ENCODE results near the gene DRC1. TPM values are rescaled to one million over a fixed set of nuclear protein-coding genes. Genes with fewer than 3 reads are reported as not detected.
"Not testable (repeated sequence)": the region's sequence is repeated elsewhere in the genome, so short reads cannot be mapped to it uniquely, and the experiment has no call there.

The DRC1 gene
- total RNA-seq = not detected

DNA sequence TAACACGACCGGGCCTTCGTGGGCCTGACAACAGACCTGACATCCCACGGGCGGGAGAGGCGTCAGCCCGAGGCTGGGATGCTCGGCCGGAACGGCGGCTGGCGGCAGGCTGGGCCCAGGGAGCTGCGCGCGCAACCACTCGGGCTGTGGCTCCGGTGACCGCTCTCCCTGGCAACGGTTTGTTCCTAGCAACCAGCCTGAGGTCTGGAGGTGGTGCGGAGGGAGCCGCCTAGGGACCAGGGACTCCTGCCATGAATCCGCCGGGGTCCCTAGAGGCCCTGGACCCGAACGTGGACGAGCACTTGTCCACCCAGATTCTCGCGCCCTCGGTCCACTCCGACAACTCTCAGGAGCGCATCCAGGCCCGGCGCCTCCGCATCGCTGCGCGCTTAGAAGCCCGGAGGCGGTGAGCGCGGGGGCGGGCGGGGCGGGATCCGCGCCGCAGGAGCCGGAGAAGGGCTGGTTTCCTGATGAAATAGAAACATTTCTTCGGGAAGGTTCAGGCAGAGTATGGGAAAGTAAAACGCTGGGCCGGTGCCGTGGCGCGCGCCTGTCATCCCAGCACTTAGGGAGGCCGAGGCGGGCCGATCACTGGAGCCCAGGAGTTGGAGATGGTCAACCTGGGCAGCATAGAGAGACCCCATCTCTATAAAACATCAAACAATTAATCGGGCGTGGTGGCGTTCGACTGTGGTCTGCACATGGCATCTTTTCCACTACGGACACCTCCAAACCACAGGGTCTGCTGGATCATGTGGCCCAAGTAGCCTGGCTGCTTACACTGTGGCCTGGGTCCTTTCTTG, at the start of gene DRC1:
Gene DRC1 (plus strand): TSS at position 182 of the 803 bp plus-strand sequence. CDS start 70 bp downstream, at position 252.
- intact Hi-C loops (cut with DNase I) = no loop called here
- DNase-seq = no peak
- WGBS, 2 donors = 34 to 74% methylated on average over 8 to 15 of the region's 63 CpGs
- H3K27me3 ChIP-seq = peaks cover 0 to 15% (median 0%) of the 10 kb centered on the region in 4 donors
- H3K4me3 ChIP-seq = peak within 1 kb of the TSS; percentile 4 to 43 (median 24)
- TF ChIP-seq, protein P1, sequence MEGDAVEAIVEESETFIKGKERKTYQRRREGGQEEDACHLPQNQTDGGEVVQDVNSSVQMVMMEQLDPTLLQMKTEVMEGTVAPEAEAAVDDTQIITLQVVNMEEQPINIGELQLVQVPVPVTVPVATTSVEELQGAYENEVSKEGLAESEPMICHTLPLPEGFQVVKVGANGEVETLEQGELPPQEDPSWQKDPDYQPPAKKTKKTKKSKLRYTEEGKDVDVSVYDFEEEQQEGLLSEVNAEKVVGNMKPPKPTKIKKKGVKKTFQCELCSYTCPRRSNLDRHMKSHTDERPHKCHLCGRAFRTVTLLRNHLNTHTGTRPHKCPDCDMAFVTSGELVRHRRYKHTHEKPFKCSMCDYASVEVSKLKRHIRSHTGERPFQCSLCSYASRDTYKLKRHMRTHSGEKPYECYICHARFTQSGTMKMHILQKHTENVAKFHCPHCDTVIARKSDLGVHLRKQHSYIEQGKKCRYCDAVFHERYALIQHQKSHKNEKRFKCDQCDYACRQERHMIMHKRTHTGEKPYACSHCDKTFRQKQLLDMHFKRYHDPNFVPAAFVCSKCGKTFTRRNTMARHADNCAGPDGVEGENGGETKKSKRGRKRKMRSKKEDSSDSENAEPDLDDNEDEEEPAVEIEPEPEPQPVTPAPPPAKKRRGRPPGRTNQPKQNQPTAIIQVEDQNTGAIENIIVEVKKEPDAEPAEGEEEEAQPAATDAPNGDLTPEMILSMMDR (IDR thresholded peaks at IDR 0.05) = no peak
- no peak for TF ChIP-seq POLR2A (IDR thresholded peaks at IDR 0.05)
- peaks cover 7 to 35% (median 9%) of the 10 kb centered on the region in 3 donors for H3K4me1 ChIP-seq
- H3K9me3 ChIP-seq = no peaks in the 10 kb centered on the region
- no peak within 1 kb of the TSS for H3K27ac ChIP-seq
- H3K36me3 ChIP-seq = no peaks in the 10 kb centered on the region

DNA sequence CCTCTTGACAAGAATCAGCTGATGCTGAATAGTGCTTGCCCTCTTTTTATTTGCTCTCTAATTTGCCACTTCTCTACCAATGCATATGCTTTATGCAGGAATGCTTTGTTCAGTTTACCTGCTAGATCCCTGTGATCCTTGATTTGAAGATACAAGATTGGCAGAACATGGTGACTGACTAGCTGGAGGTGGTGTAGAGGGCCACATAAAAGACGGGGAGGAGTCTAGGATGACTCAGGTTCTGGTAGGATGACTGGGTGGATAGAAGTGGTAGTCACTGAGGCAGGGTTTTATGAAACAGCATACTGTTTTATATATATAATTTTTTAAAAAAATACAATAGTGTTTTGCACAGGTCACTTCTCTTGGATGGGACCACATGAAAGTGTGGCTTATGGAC, 48.8 kb upstream of the DRC1 start:
- H3K27me3 ChIP-seq = no peaks in the 10 kb centered on the region
- H3K4me3 ChIP-seq = no peak overlapping the region
- H3K4me1 ChIP-seq = peaks cover 10 to 72% (median 11%) of the 10 kb centered on the region in 3 donors
- intact Hi-C loops (cut with DNase I) = no loop called here
- TF ChIP-seq, protein P1 (IDR thresholded peaks at IDR 0.05) = no peak
- no peak for TF ChIP-seq POLR2A (IDR thresholded peaks at IDR 0.05)
- DNase-seq = no peak
- H3K9me3 ChIP-seq = no peaks in the 10 kb centered on the region
- 44 to 47% methylated on average over 1 of the region's 1 CpG for WGBS, 2 donors
- peaks cover 0 to 7% (median 0%) of the 10 kb centered on the region in 3 donors for H3K36me3 ChIP-seq
- peak overlapping the region in 3 of 4 donors; percentile 15 to 93 (median 57) for H3K27ac ChIP-seq

DNA sequence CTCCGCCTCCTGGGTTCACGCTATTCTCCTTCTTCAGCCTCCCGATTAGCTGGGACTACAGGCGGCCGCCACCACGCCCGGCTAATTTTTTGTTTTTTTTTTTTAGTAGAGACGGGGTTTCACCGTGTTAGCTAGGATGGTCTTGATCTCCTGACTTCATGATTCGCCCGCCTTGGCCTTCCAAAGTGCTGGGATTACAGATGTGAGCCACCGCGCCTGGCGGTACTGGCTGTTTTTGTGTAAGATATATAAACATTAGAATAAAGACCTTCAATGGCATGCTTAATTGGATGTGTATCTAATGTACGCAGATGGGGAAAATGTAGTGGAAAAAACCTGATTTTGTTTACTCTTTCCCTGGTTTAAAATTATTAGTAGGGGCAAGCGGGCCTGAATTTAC, 47.3 kb upstream of the DRC1 start:
- H3K4me3 ChIP-seq; H3K9me3 ChIP-seq; H3K36me3 ChIP-seq; H3K27me3 ChIP-seq; DNase-seq; intact Hi-C loops (cut with DNase I): not testable (repeated sequence)
- peak overlapping the region; percentile 70 to 93 (median 82) for H3K27ac ChIP-seq
- peaks cover 10 to 75% (median 19%) of the 10 kb centered on the region in 3 donors for H3K4me1 ChIP-seq
- 96 to 97% methylated on average over 13 to 16 of the region's 16 CpGs for WGBS, 2 donors

DNA sequence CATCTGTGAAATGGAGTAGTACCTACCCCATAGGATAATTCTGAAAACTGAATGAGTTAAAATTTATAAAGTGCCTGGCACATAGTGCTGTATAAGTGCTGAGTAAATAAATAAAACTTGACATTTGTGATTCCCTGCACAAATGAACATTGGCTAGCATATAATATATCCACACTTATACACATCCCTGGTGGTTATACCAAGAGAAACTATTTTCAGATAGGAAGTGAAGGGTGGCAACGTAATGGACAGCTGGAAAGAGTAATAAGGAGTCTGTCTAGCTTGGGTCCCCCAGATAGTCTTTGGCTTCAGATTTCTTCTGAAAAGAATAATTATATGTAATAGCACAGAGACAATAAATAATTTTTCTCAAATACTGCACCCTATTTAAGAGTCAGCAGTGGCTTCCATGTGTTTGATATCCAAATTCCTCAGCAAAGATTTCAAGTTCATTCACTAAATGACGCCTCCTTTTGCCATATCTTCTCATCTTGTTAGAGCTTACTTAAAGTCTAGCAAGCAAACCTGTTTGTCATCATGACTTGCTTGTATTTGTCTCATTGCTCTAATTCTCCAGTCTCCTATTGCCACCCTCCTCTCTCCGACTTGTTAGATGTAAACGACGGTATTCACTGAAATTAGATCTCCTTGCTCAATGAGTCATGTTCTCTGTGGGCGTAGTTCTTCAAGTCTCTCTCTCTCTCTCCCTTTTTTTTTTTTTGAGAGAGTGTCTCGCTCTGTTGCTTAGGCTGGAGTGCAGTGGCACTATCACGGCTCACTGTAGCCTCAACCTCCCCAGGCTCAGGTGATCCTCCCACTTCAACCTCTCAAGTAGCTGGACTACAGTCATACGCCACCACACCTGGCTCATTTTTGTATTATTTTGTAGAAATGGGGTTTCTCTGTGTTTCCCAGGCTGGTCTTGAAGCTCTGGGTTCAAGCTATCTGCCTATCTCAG, 46.4 kb upstream of the DRC1 start:
- H3K36me3 ChIP-seq = peaks cover 0 to 7% (median 0%) of the 10 kb centered on the region in 3 donors
- H3K27ac ChIP-seq = peak overlapping the region; percentile 70 to 93 (median 82)
- H3K27me3 ChIP-seq = no peaks in the 10 kb centered on the region
- intact Hi-C loops (cut with DNase I) = no loop called here
- DNase-seq = no peak
- peaks cover 12 to 80% (median 22%) of the 10 kb centered on the region in 3 donors for H3K4me1 ChIP-seq
- TF ChIP-seq, protein P1 (IDR thresholded peaks at IDR 0.05) = no peak
- TF ChIP-seq POLR2A (IDR thresholded peaks at IDR 0.05) = peak in 1 of 4 donors; percentile 24
- H3K4me3 ChIP-seq = peak overlapping the region in 1 of 4 donors; percentile 17
- WGBS, 2 donors = 28 to 50% methylated on average over 9 of the region's 9 CpGs
- H3K9me3 ChIP-seq = no peaks in the 10 kb centered on the region

DNA sequence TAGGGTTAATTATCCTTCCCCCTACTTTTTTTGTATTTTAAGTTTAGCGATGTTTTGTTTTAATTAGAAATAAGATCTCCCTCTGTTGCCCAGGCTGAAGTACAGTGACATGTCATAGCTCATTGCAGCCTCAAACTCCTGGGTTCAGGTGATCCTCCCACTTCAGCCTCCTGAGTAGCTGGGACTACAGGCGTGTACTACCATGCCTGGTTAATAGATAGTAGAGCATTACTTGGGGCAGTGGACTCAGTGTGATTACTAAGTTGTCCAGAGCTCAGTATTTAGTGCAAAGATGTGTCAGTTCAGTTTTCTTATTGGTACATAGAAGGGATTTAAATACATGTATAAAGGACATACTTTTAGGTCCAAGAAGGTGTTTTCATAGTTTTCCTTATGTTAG, 45.6 kb upstream of the DRC1 start:
- TF ChIP-seq, protein P1 (IDR thresholded peaks at IDR 0.05) = no peak
- H3K27ac ChIP-seq = peak overlapping the region; percentile 66 to 93 (median 82)
- no peak for DNase-seq

More for the DNA sequence above, 45.6 kb upstream of the DRC1 start:
- intact Hi-C loops (cut with DNase I) = no loop called here
- H3K9me3 ChIP-seq = no peaks in the 10 kb centered on the region
- H3K27me3 ChIP-seq = no peaks in the 10 kb centered on the region
- WGBS, 2 donors = 77 to 86% methylated on average over 2 of the region's 2 CpGs
- peaks cover 15 to 88% (median 24%) of the 10 kb centered on the region in 3 donors for H3K4me1 ChIP-seq
- H3K36me3 ChIP-seq = peaks cover 0 to 6% (median 0%) of the 10 kb centered on the region in 3 donors
- no peak overlapping the region for H3K4me3 ChIP-seq

Data from esophagus squamous epithelium (tissue), 5 donors.